Lower lobe of right lung (tissue), 2 donors: Measurements from ENCODE around the gene SEPTIN8. TPM values are rescaled to one million over a fixed set of nuclear protein-coding genes. Genes with fewer than 3 reads are reported as not detected.

Experiments
- ATAC-seq, 2 donors: fragments of 200-7000 bp; cut with Tn5 transposase; one replicate each; pipeline ENCODE4 v1.9.1; 2020 to 2022; ENCODE audit warnings: mild to moderate bottlenecking in 2 of 2, moderate library complexity in 2 of 2
- DNase-seq: peaks from one replicate; pipeline ENCODE4 v3.0.0-alpha.2; 2020
- H3K27ac ChIP-seq: fragments of 200-600 bp; one replicate; pipeline ENCODE4 v1.8.0; 2022
- H3K27me3 ChIP-seq: fragments of 200-600 bp; one replicate; pipeline ENCODE4 v1.8.0; 2022; ENCODE audit warnings: low read depth
- H3K36me3 ChIP-seq: fragments of 200-600 bp; one replicate; pipeline ENCODE4 v1.8.0; 2022; ENCODE audit warnings: mild to moderate bottlenecking
- H3K4me1 ChIP-seq: fragments of 200-600 bp; one replicate; pipeline ENCODE4 v1.8.0; 2022
- H3K4me3 ChIP-seq: fragments of 200-600 bp; one replicate; pipeline ENCODE4 v1.8.0; 2022; ENCODE audit warnings: mild to moderate bottlenecking
- H3K9me3 ChIP-seq: fragments of 200-600 bp; one replicate; pipeline ENCODE4 v1.8.0; 2022
- intact Hi-C: fragments of 100-400 bp; cut with DNase I; formaldehyde crosslinking; loops from one replicate; pipeline ENCODE4 v1.11.0; 2022
- total RNA-seq: library from RNA; stranded (reverse); fragmentation: NEBNext Ultra II Directional; extraction: Animal tissue kit (Norgen Biotek cat#: 25700); gene quantifications from one replicate; pipeline ENCODE4 v1.2.1, GENCODE V29; 2021
- TF ChIP-seq, protein P1 (sequence below): fragments of 200-600 bp; IDR thresholded peaks from one replicate; pipeline ENCODE4 v1.8.0; 2022; ENCODE audit warnings: antibody characterized with exemption, mild to moderate bottlenecking
- donor health status: DM: no; HTN: yes; CAD: no; lungs with severe emphysema.

SEPTIN8 gene
- total RNA-seq, 1 donor from 2014 or later: 32.8 TPM

- H3K27ac ChIP-seq: peak overlapping the region; percentile 16
- H3K4me3 ChIP-seq: no peak overlapping the region
- no peaks in the 10 kb centered on the region for H3K9me3 ChIP-seq
- no peak for DNase-seq
- no peaks in the 10 kb centered on the region for H3K36me3 ChIP-seq
- peak in 1 of 2 donors; percentile 11 for ATAC-seq
- intact Hi-C loops: no loop called here
- H3K4me1 ChIP-seq: peaks cover 41% of the 10 kb centered on the region
- TF ChIP-seq, protein P1, sequence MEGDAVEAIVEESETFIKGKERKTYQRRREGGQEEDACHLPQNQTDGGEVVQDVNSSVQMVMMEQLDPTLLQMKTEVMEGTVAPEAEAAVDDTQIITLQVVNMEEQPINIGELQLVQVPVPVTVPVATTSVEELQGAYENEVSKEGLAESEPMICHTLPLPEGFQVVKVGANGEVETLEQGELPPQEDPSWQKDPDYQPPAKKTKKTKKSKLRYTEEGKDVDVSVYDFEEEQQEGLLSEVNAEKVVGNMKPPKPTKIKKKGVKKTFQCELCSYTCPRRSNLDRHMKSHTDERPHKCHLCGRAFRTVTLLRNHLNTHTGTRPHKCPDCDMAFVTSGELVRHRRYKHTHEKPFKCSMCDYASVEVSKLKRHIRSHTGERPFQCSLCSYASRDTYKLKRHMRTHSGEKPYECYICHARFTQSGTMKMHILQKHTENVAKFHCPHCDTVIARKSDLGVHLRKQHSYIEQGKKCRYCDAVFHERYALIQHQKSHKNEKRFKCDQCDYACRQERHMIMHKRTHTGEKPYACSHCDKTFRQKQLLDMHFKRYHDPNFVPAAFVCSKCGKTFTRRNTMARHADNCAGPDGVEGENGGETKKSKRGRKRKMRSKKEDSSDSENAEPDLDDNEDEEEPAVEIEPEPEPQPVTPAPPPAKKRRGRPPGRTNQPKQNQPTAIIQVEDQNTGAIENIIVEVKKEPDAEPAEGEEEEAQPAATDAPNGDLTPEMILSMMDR: no peak
- no peaks in the 10 kb centered on the region for H3K27me3 ChIP-seq
Measured at GRCh38 chr5:132774406-132774805, 2.6 kb downstream of the SEPTIN8 start.

DNA sequence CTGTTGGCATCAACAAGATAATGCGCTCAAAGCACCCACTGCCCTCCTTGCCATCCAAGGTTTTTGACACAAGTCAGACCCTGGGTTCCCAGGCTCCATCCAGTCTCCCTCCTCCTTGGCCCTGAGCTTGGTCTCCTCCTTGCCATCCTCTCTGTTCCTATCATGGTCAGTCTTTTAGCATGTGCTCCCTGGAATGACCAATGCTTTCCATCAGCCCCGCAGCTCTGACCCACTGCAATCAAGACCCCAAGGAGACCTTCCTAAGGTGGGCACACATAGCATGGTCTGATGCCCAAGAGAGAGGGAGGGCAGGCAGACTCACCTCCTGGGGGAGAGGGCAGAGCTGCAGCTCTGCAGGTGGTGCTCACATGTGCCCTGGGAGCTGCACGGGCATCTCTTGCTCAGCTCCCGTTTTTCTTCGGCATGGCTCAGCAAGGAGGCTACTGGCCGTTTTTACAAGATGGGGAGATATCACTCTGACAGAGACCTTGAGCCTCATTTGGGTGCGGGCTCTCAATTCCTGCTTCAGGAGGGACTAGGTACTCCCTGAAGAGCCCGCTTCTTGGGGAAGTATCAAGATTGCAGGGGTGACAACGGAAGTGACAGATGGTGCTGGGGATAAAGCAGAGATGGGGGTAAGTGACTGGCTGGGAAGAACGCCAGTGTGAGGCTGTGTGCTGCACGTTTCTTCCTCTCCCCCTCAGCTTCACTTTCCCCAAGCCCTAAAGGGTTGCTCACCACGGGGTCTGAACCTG is 3.3 kb downstream of the SEPTIN8 start:
- no peaks in the 10 kb centered on the region for H3K36me3 ChIP-seq
- peak overlapping the region; percentile 16 for H3K27ac ChIP-seq
- H3K4me3 ChIP-seq: no peak overlapping the region
- H3K9me3 ChIP-seq: no peaks in the 10 kb centered on the region
- DNase-seq (no peak), ATAC-seq (no peak)
- H3K4me1 ChIP-seq: peaks cover 41% of the 10 kb centered on the region
- intact Hi-C loops: no loop called here
- TF ChIP-seq, protein P1: no peak
- H3K27me3 ChIP-seq: no peaks in the 10 kb centered on the region

- peaks cover 46% of the 10 kb centered on the region for H3K4me1 ChIP-seq
- no peaks in the 10 kb centered on the region for H3K27me3 ChIP-seq
- H3K36me3 ChIP-seq: no peaks in the 10 kb centered on the region
- DNase-seq (no peak), ATAC-seq (no peak)
- no peaks in the 10 kb centered on the region for H3K9me3 ChIP-seq
- no peak overlapping the region for H3K4me3 ChIP-seq
- H3K27ac ChIP-seq: no peak overlapping the region
- TF ChIP-seq, protein P1: no peak
- intact Hi-C loops: no loop called here
Measured at GRCh38 chr5:132773114-132773513, 3.9 kb downstream of the SEPTIN8 start.

DNA sequence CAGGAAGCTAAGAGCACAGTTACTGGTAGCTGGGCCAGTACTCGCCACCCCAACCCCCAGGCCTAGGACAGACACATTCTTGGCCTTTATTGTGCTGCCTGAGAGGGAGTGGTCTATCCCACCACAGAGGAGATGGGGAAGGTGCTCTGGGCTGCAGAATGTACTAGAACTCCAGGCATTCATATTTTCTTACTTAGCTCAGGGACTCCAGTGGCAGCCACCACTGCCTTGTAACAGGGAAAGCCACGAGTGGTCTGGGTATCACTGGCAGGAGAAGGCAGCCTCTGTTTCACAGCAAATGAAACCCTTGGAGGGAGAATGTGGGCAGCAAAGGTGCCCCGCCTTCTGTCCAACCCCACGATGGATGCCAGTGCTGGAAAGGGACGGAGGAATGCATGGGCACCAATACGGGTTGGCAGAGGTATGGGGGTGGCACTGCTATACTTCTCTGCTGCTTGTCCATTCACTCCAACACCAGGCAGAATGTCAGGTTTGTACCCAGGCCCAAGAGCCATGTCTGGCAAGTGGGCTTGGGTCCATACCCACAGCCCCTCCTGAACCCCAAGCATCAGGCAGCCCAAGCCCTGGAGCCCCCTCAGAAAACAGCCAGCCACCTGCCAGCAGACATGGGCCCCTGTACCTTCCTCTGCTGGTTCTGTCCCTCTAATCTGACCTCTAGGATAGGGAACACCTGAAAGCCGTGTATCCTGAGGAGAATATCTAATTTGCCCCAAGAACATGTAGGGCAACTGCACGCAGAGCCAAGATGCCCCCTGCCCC is 4.6 kb downstream of the SEPTIN8 start:
- H3K27me3 ChIP-seq: no peaks in the 10 kb centered on the region
- TF ChIP-seq, protein P1: no peak
- H3K4me1 ChIP-seq: peaks cover 43% of the 10 kb centered on the region
- ATAC-seq (no peak), DNase-seq (no peak)
- no peaks in the 10 kb centered on the region for H3K36me3 ChIP-seq
- peak overlapping the region; percentile 41 for H3K27ac ChIP-seq
- intact Hi-C loops: no loop called here
- no peaks in the 10 kb centered on the region for H3K9me3 ChIP-seq
- no peak overlapping the region for H3K4me3 ChIP-seq

DNA sequence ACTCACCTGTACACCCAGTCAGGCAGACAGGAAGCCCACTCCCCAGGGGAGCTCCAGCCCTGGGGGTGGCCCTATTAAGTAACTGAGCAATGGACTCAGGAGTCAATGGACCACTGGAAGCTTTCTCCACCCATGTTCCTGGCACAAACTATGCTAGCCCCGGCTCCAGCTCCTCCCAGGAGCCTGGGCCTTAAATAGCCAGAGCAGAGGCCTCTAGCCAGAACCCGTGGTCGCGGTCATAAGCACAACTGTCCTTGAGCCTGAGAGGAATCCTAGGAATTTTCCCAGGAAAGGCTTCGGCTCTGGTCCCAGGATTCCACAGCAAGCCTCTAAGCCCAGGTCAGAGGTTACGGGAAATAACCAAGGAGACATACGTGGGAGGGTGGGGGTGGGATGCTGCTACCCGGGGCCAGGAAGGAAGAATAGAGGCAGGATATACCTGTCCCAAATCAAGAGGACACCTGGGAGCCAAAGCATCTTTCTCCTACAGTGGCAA is 5.5 kb downstream of the SEPTIN8 start:
- Histone ChIP-seq H3K4me1 (peaks cover 47% of the 10 kb centered on the region), H3K9me3 (no peaks in the 10 kb centered on the region), H3K4me3 (no peak overlapping the region), H3K27me3 (no peaks in the 10 kb centered on the region), H3K36me3 (no peaks in the 10 kb centered on the region), H3K27ac (peak overlapping the region; percentile 57)
- ATAC-seq (peak in 1 of 2 donors; percentile 6), DNase-seq (no peak)
- intact Hi-C loops: no loop called here
- TF ChIP-seq, protein P1: no peak
